HepG2 (cell line): ENCODE data around the gene CD320. TPM values are rescaled to one million over a fixed set of nuclear protein-coding genes. Genes with fewer than 3 reads are reported as not detected.

Source experiments
- BATF2 ChIP-seq: sonication (generic); formaldehyde crosslinking; IDR thresholded peaks from 2 replicates; pipeline ENCODE4 v1.8.0; 2022; ENCODE audit warnings: mild to moderate bottlenecking, missing genetic modification reagents, moderate library complexity
- CCDC6 ChIP-seq: sonication (generic); formaldehyde crosslinking; IDR thresholded peaks from 2 replicates; pipeline ENCODE4 v1.8.1; 2022; ENCODE audit warnings: mild to moderate bottlenecking, missing genetic modification reagents, moderate library complexity
- GATA4 ChIP-seq: sonication (generic); IDR thresholded peaks from 2 replicates; pipeline ENCODE4 v1.6.1; 2016; ENCODE audit warnings: antibody characterized with exemption, low read depth, borderline replicate concordance
- HMG20B ChIP-seq: conservative IDR thresholded peaks from 2 replicates; pipeline ENCODE4 v1.6.1; 2016; ENCODE audit warnings: missing genetic modification reagents, missing compliant biosample characterization
- HOXA5 ChIP-seq: sonication (generic); formaldehyde crosslinking; IDR thresholded peaks from 2 replicates; pipeline ENCODE4 v1.4.0; 2020; ENCODE audit warnings: missing genetic modification reagents
- IRF2 ChIP-seq: IDR thresholded peaks from 2 replicates; pipeline ENCODE4 v1.6.1; 2018; ENCODE audit warnings: missing genetic modification reagents, missing compliant biosample characterization
- JUNB ChIP-seq: sonication (generic); formaldehyde crosslinking; IDR thresholded peaks from 2 replicates; pipeline ENCODE4 v1.8.0; 2022; ENCODE audit warnings: missing genetic modification reagents, mild to moderate bottlenecking, borderline replicate concordance
- KDM1A ChIP-seq: IDR thresholded peaks from 2 replicates; pipeline ENCODE4 v1.6.1; 2016; ENCODE audit warnings: missing compliant biosample characterization
- KLF12 ChIP-seq: sonication (generic); formaldehyde crosslinking; IDR thresholded peaks from 2 replicates; pipeline ENCODE4 v1.4.0; 2020; ENCODE audit warnings: missing genetic modification reagents, borderline replicate concordance
- KLF16 ChIP-seq, 2 experiments: sonication (generic) in 1 of 2; formaldehyde crosslinking in 1 of 2; IDR thresholded peaks; 2 replicates each; pipeline versions ENCODE4 v1.6.1 to v1.8.0; 2016 to 2023; ENCODE audit warnings: missing genetic modification reagents in 2 of 2, missing compliant biosample characterization in 1 of 2
- MBD4 ChIP-seq: IDR thresholded peaks from 2 replicates; pipeline ENCODE4 v1.6.1; 2012; ENCODE audit warnings: low read length, inconsistent platforms, borderline replicate concordance
- NR2C2 ChIP-seq: sonication (generic); formaldehyde crosslinking; IDR thresholded peaks from 2 replicates; pipeline ENCODE4 v1.4.0; 2020; ENCODE audit warnings: missing genetic modification reagents, mild to moderate bottlenecking, moderate library complexity, borderline replicate concordance
- PRDM10 ChIP-seq: sonication (generic); formaldehyde crosslinking; IDR thresholded peaks from 2 replicates; pipeline ENCODE4 v1.4.0; 2020; ENCODE audit warnings: low read depth, missing genetic modification reagents
- SAP130 ChIP-seq: IDR thresholded peaks from 2 replicates; pipeline ENCODE4 v1.6.1; 2016; ENCODE audit warnings: low read depth
- SIX4 ChIP-seq: sonication (generic); formaldehyde crosslinking; IDR thresholded peaks from 2 replicates; pipeline ENCODE4 v1.4.0; 2020; ENCODE audit warnings: missing genetic modification reagents
- SOX6 ChIP-seq, 2 experiments: fragments of 450-650 bp in 1 of 2; sonication (generic) in 1 of 2; formaldehyde crosslinking in 1 of 2; IDR thresholded peaks; 2 replicates each; pipeline versions ENCODE4 v1.4.0 to v1.6.1; 2017 to 2020; ENCODE audit warnings: antibody characterized with exemption in 1 of 2, mild to moderate bottlenecking in 1 of 2, missing genetic modification reagents in 1 of 2
- TBX2 ChIP-seq: sonication (generic); formaldehyde crosslinking; IDR thresholded peaks from 2 replicates; pipeline ENCODE4 v1.5.0; 2020; ENCODE audit warnings: missing genetic modification reagents, mild to moderate bottlenecking, borderline replicate concordance
- TRIM24 ChIP-seq: sonication (generic); formaldehyde crosslinking; IDR thresholded peaks from 2 replicates; pipeline ENCODE4 v1.8.0; 2022; ENCODE audit warnings: mild to moderate bottlenecking, missing genetic modification reagents
- ZNF292 ChIP-seq: sonication (generic); formaldehyde crosslinking; IDR thresholded peaks from 2 replicates; pipeline ENCODE4 v1.8.1; 2022; ENCODE audit warnings: mild to moderate bottlenecking, low read depth, missing genetic modification reagents, borderline replicate concordance
- ZNF354B ChIP-seq: sonication (generic); formaldehyde crosslinking; IDR thresholded peaks from 2 replicates; pipeline ENCODE4 v1.8.0; 2022; ENCODE audit warnings: mild to moderate bottlenecking, missing genetic modification reagents
- ZNF720 ChIP-seq: sonication (generic); formaldehyde crosslinking; IDR thresholded peaks from 2 replicates; pipeline ENCODE4 v1.4.0; 2020; ENCODE audit warnings: missing genetic modification reagents
- ZSCAN5A ChIP-seq: sonication (generic); formaldehyde crosslinking; IDR thresholded peaks from 2 replicates; pipeline ENCODE4 v1.8.0; 2022; ENCODE audit warnings: mild to moderate bottlenecking, missing genetic modification reagents, borderline replicate concordance
- polyA plus RNA-seq, 8 experiments: library from polyadenylated mRNA; depleted of rRNA in 3 of 8; stranded (reverse) in 7 of 8; unstranded in 1 of 8; fragments of >200 nt; fragmentation: Illumina TruSeq in 4 of 8; extraction: Trizol in 4 of 8; gene quantifications; 2 replicates each; pipeline versions ENCODE4 v1.2.1 to v1.2.3, GENCODE V29; 2011 to 2016; ENCODE audit warnings: low read depth in 4 of 8, missing spikeins in 1 of 8, mixed read lengths in 1 of 8; ENCODE audit not compliant: insufficient read depth in 1 of 8
- total RNA-seq, 5 experiments: library from RNA; depleted of rRNA; stranded (reverse); fragments of >200 nt; fragmentation: Illumina TruSeq; extraction: Trizol; gene quantifications; 2 replicates each; pipeline ENCODE4 v1.2.3, GENCODE V29; 2016; ENCODE audit warnings: low read depth in 1 of 5
- TF ChIP-seq, protein P1 (sequence below): sonication (generic); IDR thresholded peaks from 2 replicates; pipeline ENCODE4 v1.6.1; 2016; ENCODE audit warnings: low read depth, borderline replicate concordance

Gene CD320
- total and polyA plus RNA-seq, 2 of the 13 experiments (the other 11 are each of a cell fraction or from before 2014, with no cell fraction given): 83.1 to 99.9 TPM

DNA sequence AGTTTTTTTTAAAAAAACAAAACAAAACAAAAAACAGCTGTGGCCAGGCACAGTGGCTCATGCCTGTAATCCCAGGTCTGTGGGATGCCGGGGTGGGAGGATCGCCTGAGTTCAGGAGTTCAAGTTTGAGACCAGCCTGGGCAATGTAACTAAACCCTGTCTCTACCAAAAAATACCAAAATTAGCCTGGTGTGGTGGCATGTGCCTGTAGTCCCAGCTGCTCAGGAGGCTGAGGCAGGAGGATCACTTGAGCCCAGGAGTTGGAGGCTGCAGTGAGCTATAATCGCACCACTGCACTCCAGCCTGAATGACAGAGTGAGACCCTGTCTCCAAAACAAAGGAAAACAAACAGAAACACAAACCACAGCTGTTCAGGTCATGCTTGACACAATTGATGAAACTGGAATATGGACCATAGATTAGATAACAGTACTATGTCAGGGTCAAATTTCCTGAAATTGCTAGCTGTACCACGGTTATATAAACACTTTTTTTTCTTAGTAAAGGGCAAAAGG is 48.9 kb upstream of the CD320 start (continued):
- TF ChIP-seq KDM1A (CRISPR knock-in tag) (peak; percentile 95), ZNF354B (CRISPR knock-in tag) (0 out of 2 replicates have a peak, but pooled peaks have one; percentile 41), MBD4 (no peak), ZNF292 (peak; percentile 96), KLF12 (no peak), SIX4 (CRISPR knock-in tag) (peak; percentile 98), ZNF720 (CRISPR knock-in tag) (0 out of 2 replicates have a peak, but pooled peaks have one; percentile 51), ZSCAN5A (0 out of 2 replicates have a peak, but pooled peaks have one; percentile 59), JUNB (peak; percentile 74; the same call in 1 of the 2 replicates), PRDM10 (CRISPR knock-in tag) (0 out of 2 replicates have a peak, but pooled peaks have one; percentile 24), BATF2 (CRISPR knock-in tag) (0 out of 2 replicates have a peak, but pooled peaks have one; percentile 59), CCDC6 (no peak), TBX2 (CRISPR knock-in tag) (peak; percentile 96), KLF16 (CRISPR knock-in tag; IDR thresholded peaks at IDR 0.05) (peak in 1 of 2 experiments; percentile 62; a peak in 1 of 4 replicates), NR2C2 (CRISPR knock-in tag) (peak; percentile 68), IRF2 (peak; percentile 82), SAP130 (CRISPR knock-in tag) (peak; percentile 96), SOX6 (IDR thresholded peaks at IDR 0.05) (no peak), SOX6 (CRISPR knock-in tag; IDR thresholded peaks at IDR 0.05) (peak; percentile 100), GATA4 (peak; percentile 99), HOXA5 (CRISPR knock-in tag) (no peak), HMG20B (CRISPR knock-in tag) (no peak), TRIM24 (0 out of 2 replicates have a peak, but pooled peaks have one; percentile 66)
- TF ChIP-seq, protein P1, sequence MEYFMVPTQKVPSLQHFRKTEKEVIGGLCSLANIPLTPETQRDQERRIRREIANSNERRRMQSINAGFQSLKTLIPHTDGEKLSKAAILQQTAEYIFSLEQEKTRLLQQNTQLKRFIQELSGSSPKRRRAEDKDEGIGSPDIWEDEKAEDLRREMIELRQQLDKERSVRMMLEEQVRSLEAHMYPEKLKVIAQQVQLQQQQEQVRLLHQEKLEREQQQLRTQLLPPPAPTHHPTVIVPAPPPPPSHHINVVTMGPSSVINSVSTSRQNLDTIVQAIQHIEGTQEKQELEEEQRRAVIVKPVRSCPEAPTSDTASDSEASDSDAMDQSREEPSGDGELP: peak; percentile 99
